Fibroblast of lung (primary cell): ENCODE results near the gene MDFI.

Source experiments
- CTCF ChIP-seq, 2 donors: IDR thresholded peaks in 1 of 2; conservative IDR thresholded peaks in 1 of 2; 1 replicate in 1 of 2; 2 replicates in 1 of 2; pipeline ENCODE4 v1.5.1; 2011 to 2012; ENCODE audit warnings: low read length in 2 of 2, control low read depth in 1 of 2, inconsistent platforms in 1 of 2, low read depth in 1 of 2, mild to moderate bottlenecking in 1 of 2
- EZH2 ChIP-seq: IDR thresholded peaks from 2 replicates; pipeline ENCODE4 v1.5.1; 2012; ENCODE audit warnings: low read length, control low read depth, mild to moderate bottlenecking; ENCODE audit errors: missing control alignments

DNA sequence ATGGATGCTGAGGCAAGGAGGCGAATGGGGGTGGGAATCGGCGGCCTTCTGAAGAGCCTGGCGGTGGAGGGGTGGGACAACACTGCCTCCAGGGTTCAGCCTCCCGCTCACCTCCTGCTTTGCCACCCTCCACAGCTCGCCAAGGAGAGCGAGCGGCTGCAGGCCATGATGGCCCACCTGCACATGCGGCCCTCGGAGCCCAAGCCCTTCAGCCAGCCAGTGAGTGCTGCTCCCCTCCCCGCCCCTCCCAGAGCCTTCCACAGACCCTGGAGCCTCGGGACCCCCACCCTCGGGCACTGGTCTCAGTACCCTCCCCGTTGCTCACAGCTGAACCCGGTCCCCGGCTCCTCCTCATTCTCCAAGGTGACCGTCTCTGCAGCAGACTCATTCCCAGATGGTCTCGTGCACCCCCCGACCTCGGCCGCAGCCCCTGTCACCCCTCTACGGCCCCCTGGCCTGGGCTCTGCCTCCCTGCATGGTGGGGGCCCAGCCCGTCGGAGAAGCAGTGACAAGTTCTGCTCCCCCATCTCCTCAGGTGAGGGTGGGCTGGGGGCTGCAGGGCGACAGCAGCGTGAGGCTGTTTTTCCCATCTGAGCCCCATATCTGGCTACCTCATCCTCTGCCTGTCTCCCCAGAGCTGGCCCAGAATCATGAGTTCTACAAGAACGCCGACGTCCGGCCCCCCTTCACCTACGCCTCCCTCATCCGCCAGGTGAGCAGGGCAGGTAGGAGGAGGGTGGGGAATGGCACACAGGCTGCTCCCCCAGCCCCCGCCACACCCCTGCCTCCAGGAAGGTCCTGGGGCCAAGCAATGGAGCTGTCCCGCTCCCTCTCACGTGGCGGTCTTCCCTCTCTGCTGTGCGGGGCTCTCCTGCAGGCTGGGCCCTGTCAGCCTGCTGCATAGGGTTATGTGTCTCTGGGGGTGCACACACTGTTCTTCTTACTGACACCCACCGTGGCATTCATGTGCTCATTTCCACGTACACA, 48.3 kb upstream of the MDFI start:
- TF ChIP-seq CTCF (conservative IDR thresholded peaks at IDR 0.05 in 1 of 2, IDR thresholded peaks at IDR 0.05 in 1 of 2; ENCODE audit: low read depth in 1 of 2, low read length in 2 of 2) (no peak), EZH2 (no peak)
